Activated gamma-delta T cell treated with anti-CD3 and anti-CD28 coated beads, Interleukin-2, amount 50 U/mL, for 16 hours (primary cell): ENCODE data around the gene RASA4.
"Not testable (repeated sequence)": the region's sequence is repeated elsewhere in the genome, so short reads cannot be mapped to it uniquely, and the experiment has no call there.

Source experiments
- DNase-seq: peaks from one replicate; pipeline ENCODE4 v3.0.0-alpha.2; 2020; ENCODE audit warnings: low read depth

The RASA4 gene

DNA sequence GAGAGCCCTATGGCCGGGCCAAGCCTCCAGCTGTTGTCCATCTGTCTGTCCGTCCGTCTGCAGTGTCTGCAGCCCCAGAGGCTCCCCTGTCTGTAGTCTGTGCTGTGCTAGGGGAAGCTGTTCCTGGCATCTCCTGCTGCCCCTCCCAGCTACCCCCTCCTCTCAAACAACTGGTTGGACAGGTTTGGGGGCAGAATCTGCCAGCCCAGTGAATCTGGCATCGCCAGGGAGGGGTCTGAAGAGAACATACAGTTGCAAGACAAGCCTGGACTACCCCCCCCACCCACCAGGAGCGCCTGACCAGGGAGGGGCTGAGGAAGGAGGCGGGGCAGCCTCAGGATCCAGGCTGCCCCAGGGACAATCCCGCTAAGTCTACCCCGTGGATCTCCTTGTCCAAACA lies 73.0 kb downstream of the RASA4 start, which contains the start of gene UPK3BL2:
TSS of gene UPK3BL2 (minus strand) at position 101 of the 400 bp plus-strand sequence. CDS start at position 41, 60 bp downstream.
- not testable (repeated sequence) for DNase-seq

DNA sequence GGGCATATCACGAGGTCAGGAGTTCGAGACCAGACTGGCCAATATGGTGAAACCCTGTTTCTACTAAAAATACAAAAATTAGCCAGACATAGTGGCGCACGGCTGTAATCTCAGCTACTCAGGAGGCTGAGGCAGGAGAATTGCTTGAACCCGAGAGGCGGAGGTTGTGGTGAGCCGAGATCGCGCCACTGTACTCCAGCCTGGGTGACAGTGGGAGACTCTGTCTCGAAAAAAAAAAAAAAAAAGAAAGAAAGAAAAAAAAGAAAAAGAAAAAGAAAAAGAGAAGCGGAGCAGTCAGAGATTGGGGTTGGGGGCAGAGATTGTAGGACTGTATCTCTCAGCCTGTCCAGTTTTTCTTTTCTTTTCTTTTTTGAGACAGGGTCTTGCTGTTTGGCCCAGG lies 73.8 kb downstream of the RASA4 start:
- not testable (repeated sequence) for DNase-seq

DNA sequence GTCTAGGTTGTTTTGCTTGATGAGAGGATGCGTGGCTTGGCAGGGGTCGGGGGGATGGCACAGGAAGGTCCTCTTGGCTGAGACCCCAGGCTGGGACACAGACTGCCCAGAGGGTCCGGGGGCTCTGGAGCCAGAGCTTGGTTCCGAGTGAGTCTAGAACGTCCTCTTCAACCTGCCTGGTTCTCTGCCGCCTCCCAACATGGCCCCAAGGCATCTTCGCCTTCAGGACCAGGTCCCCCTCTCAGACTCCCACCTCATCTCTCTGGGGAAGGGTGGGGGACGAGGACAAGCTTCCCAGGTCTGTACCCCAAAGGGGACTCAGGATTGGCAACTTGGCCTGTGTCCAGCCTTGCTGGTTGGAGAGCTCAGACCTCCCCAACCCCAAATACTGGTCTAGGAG lies 74.5 kb downstream of the RASA4 start:
- DNase-seq: not testable (repeated sequence)

DNA sequence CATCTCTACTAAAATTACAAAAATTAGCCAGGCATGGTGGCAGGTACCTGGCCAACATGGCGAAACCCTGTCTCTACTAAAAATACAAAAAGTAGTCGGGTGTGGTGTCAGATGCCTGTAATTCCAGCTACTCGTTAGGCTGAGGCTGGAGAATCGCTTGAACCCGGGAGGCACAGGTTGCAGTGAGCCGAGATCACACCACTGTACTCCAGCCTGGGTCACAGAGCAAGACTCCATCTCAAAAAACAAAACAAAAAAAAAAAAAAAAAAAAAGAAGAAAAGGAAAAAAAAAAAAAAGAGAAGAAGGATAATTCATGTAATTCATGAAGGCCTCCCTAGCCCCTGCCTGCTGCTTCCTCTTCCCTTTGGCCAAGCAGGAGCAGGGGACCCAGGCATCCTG lies 76.0 kb downstream of the RASA4 start:
- not testable (repeated sequence) for DNase-seq

DNA sequence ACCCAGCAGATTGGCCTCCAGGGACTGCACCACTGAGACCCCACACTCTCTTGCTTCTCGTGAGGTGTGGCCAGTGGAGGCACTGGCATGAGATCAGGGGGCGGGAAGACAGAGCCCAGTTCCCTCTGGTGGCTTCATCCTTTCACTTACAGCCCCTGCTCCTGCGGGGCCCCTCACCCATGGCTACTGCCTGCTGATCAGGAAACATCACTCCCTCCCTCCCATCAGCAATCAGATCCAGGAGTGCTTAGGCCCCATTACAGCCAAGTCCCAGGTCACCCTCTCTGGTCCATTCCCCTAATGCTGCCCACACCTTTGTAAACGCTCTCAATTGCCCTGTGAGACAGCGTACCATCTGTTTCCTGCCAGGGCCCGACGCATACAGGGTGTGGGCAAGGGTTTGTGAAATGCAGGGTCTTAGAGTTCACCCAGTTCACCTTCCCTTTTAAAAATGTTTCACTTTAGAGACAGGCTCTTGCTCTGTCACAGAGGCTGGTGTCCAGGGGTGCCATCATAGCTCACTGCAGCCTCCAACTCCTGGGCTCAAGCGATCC lies 81.4 kb downstream of the RASA4 start:
- not testable (repeated sequence) for DNase-seq

DNA sequence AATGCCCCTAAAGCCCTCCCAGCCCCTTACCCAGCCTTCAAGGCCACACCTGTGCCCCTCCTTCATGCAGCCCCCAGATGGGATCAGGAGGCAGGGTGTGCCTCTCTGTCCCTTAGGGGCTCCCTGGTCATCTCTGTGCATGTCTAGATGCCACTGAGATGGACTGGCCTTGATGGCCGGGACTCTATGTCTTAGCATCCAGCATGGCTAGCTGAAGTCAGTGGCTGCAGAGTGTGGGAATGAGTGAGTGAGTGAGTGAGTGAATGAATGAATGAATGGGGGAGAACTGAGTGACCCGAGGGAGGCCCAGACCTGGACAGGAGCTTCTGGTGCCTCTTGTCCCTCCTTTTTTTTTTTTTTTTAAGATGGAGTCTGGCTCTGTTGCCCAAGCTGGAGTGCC lies 84.4 kb downstream of the RASA4 start:
- DNase-seq: not testable (repeated sequence)

DNA sequence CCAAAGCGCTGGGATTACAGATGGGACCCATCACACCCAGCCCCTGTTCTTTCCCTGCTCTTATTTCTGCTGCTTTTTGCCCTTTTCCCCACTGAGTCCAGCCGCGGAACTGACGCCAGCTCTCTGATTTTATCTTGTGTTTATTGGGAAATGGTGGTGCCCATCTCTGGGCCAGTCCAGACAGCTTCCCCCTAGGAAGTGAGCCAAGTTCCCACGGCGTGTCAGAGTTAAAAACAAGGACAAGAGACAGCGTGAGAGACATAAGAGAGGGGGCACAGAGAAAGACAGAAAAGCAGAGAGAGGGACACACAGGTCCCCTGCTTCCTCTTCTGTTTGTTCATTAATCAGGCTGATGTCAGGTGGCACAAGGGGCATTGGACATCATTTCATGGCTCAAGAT lies 85.0 kb downstream of the RASA4 start:
- not testable (repeated sequence) for DNase-seq

DNA sequence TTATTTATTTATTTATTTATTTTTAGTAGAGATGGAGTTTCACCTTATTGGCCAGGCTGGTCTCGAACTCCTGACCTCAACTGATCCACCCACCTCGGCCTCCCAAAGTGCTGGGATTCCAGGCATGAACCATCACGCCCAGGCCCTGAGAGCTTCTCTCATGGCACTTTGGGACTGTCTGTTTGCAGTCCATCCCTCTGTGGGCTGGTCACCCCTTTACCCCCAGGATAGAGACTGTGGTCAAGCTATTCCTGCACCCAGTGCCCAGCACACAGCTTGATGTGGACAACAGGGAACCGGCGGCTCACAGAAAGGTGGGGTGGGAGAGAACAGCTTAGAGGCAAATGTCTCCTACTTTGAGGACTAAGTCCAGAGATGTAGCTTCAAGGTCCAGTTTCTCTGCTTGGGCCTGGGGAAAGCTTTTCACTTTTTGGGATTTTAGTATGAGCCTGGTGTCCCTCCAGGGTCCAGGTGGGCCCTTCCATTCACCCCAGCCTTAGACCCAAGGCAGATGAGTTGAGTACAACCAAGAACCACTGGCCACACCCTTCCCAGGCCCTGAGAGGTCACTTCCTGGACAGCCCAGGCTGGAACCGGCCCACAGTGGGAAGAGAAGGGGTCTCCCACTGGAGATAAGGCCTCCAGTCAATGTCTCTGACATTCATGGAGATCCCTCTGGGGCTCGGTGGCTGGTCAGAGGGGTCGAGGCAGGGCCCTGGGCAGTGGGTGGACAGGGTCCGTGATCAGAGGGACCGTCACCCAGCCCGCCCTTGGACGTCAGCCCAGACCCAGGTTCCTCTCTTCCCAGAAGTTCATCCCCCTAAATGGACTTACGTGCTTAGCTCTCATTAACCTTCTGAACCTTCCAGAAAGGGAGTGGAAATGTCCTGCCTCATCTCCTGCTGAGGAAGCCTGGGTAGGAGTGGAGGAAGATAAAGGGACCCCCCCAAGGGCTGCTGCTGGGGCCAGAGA lies 88.4 kb downstream of the RASA4 start:
- DNase-seq: not testable (repeated sequence)

DNA sequence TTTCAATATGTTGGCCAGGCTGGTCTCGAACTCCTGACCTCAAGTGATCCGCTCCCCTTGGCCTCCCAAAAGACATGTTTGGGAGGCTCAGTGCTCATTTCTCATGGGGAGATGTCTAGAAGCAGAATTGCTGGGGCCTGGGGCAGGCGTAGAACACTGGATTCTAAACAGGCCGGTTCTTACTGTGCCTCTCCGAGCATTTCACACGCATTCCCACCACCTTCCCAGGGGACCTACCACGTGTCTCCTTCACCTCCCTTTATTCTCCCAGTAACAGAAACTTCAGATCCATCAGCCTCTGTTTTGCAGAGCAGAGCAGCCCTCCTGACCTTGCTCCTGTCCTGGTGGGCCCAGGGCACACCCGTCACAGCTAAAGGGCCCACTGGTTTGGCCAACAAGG lies 89.4 kb downstream of the RASA4 start:
- DNase-seq: not testable (repeated sequence)

DNA sequence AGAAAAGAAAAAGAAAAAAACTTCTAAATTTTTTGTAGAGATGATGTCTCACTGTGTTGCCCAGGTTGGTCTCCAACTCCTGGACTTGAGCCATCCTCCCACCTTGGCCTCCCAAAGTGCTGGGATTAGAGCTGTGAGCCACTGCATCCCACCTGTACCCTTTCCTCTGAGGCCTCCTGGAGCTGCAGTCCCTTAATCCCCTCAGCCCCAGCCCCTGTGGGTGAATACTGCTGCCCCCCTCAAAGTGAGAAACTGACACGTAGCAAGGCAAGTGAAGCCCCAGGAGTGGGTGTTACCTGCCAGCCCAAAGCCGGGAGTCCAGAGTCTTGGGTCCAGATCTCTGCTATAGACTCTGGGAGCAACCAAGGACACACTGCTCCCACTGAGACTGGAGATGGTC lies 91.8 kb downstream of the RASA4 start:
- DNase-seq: not testable (repeated sequence)
